HFFc6 (cell line): ENCODE results near the gene CCDC183. TPM values are rescaled to one million over a fixed set of nuclear protein-coding genes. Genes with fewer than 3 reads are reported as not detected.

ENCODE experiments used
- DNase-seq: peaks from one replicate; pipeline ENCODE4 v3.0.0-alpha.2; 2018
- H3K27ac Mint-ChIP-seq: 2 replicates; pipeline ENCODE4 v1.8.0; 2020; ENCODE audit warnings: mild to moderate bottlenecking, mixed read lengths
- H3K27me3 Mint-ChIP-seq: 2 replicates; pipeline ENCODE4 v1.8.0; 2021; ENCODE audit warnings: mild to moderate bottlenecking, moderate library complexity, mixed read lengths; ENCODE audit not compliant: insufficient read depth
- H3K36me3 Mint-ChIP-seq: 2 replicates; pipeline ENCODE4 v1.8.0; 2021; ENCODE audit warnings: low read depth, mixed read lengths
- H3K4me1 Mint-ChIP-seq: 2 replicates; pipeline ENCODE4 v1.8.0; 2020; ENCODE audit warnings: low read depth, mixed read lengths
- H3K4me3 Mint-ChIP-seq: 2 replicates; pipeline ENCODE4 v1.8.0; 2020; ENCODE audit warnings: mild to moderate bottlenecking, moderate library complexity, mixed read lengths
- H3K9me3 Mint-ChIP-seq: 2 replicates; pipeline ENCODE4 v1.8.0; 2020; ENCODE audit warnings: mild to moderate bottlenecking, mixed read lengths
- CTCF ChIP-seq: fragments of 200-600 bp; sonication (generic); IDR thresholded peaks from 2 replicates; pipeline ENCODE4 v1.5.0; 2021; ENCODE audit warnings: antibody characterized with exemption, mild to moderate bottlenecking
- total RNA-seq, 6 experiments: library from RNA; stranded (reverse); fragmentation: NEBNext Ultra II Directional; extraction: Animal tissue kit (Norgen Biotek cat#: 25700); gene quantifications; 2 replicates in 1 of 6; 3 replicates in 5 of 6; pipeline ENCODE4 v1.2.3, GENCODE V29; 2021

CCDC183 gene
- total RNA-seq, 6 experiments from 2014 or later = 0.25 to 0.87 (median 0.34) TPM

GRCh38 chr9:136826188-136826541 is 30.0 kb downstream of the CCDC183 start:
- Mint-ChIP-seq H3K27me3 (no peaks in the 10 kb centered on the region; the same call in none of the 2 replicates), H3K36me3 (no peaks in the 10 kb centered on the region), H3K9me3 (no peaks in the 10 kb centered on the region), H3K4me3 (no peak overlapping the region), H3K4me1 (peaks cover under 1% of the 10 kb centered on the region), H3K27ac (no peak overlapping the region)
- no peak for DNase-seq
- TF ChIP-seq CTCF = no peak

DNA sequence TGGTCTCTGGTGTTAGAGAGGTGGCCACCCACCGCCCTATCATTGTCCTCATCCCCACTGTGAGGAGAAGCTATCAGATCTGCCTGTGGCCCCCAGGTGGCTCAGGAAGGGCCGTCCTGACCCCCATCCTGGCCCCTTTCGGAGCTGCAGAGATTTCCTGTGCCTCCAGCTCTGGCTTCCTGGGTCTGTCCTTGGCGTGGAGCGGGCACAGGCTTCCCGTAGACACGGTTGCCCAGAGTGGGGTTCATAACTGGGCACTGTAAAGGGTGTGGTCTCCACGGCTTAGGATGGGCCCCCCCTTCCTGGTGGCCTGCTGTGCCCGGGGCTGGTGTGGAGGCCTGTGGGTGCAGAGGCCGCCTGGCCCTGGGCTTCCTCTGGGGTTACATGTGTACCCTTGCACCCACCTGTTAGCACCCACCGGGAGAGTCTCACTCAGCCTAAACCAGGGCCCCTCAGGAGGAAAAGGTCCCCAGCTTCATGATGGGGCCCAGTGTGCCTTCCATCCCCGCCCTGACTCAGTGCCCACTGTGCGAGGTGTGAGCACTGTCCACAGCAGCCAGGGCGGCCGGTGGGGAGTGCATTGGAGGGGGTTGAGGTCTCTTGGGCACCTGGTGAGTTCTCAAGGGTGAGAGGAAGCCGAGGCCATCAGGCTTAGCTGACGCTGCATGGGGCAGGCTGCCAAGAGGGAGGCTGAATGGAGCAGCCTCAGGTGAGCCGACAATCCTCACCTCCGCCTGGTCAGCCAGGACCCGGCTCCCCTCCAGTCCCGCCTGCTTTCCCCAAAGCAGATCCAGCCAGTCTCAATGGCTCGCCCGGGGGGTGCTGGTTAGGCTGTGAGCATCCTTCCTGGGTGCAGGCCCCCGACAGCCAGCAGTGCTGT is 30.8 kb downstream of the CCDC183 start:
- TF ChIP-seq CTCF = no peak
- no peak for DNase-seq
- H3K4me3 Mint-ChIP-seq = no peak overlapping the region
- H3K27ac Mint-ChIP-seq = no peak overlapping the region
- no peaks in the 10 kb centered on the region for H3K4me1 Mint-ChIP-seq
- no peaks in the 10 kb centered on the region; the same call in 1 of the 2 replicates for H3K27me3 Mint-ChIP-seq
- no peaks in the 10 kb centered on the region for H3K9me3 Mint-ChIP-seq
- H3K36me3 Mint-ChIP-seq = no peaks in the 10 kb centered on the region

DNA sequence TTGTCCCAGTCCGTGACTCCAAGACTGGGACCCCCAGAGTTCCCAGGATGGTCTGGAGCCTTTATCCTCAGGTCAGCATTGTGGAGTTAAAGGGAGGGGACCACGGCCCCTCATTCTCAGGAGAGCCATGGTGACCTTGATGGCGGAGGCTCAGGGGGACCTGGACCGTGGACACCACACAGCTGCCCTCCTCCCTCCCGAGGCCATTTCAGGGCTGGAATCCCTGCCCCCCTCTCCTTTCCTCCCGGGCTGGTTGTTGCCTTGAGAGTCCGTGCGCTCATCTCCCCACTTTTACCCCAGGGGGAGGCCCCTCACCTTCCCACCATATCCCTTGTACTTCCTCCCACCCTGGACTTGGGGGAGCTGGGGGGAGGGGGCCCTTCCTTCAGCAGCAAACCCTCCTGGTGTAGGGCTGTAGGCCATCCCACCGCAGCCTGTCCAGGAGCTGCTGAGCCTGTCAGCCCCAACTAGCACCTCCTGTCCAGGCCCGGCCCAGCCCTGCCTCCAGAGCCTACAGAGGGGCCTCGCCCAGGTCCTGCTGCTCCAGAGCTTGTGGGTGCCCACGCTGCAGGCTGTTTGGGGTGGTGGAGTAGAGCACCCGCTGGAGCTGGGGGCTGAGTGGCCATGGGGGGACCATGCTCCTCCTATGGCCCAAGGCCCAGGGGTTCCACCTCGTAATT is 31.8 kb downstream of the CCDC183 start:
- no peaks in the 10 kb centered on the region for H3K9me3 Mint-ChIP-seq
- no peak overlapping the region for H3K4me3 Mint-ChIP-seq
- H3K4me1 Mint-ChIP-seq = no peaks in the 10 kb centered on the region
- H3K27ac Mint-ChIP-seq = no peak overlapping the region
- no peaks in the 10 kb centered on the region; the same call in none of the 2 replicates for H3K27me3 Mint-ChIP-seq
- no peak for TF ChIP-seq CTCF
- H3K36me3 Mint-ChIP-seq = no peaks in the 10 kb centered on the region
- DNase-seq = no peak

- no peak for DNase-seq
- Mint-ChIP-seq H3K9me3 (no peaks in the 10 kb centered on the region), H3K4me3 (no peak overlapping the region), H3K27ac (no peak overlapping the region), H3K36me3 (no peaks in the 10 kb centered on the region), H3K27me3 (no peaks in the 10 kb centered on the region; the same call in none of the 2 replicates), H3K4me1 (no peaks in the 10 kb centered on the region)
- no peak for TF ChIP-seq CTCF
These were observed 32.5 kb downstream of the CCDC183 start for GRCh38 chr9:136828474-136829140.

DNA sequence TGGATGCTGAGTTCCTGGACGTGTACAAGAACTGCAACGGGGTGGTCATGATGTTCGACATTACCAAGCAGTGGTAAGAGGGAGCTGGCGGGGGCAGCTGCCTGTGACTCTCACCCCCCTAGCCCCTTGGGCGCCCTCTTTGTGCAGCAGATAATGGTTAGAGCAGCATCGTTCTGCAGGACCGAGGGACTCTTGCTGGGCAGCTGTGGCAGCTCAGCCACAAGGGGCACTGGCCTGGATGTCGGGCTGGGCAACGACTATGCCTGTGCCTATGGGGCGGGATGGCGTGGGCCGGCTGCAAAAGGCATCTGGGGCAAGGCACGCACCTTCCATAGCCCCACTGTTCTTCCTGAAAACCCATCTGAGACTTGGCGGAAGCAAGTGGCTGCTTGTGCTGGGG is 33.3 kb downstream of the CCDC183 start:
- Mint-ChIP-seq H3K9me3 (no peaks in the 10 kb centered on the region), H3K27ac (no peak overlapping the region), H3K4me3 (no peak overlapping the region), H3K4me1 (no peaks in the 10 kb centered on the region), H3K36me3 (no peaks in the 10 kb centered on the region), H3K27me3 (no peaks in the 10 kb centered on the region; the same call in none of the 2 replicates)
- TF ChIP-seq CTCF = 0 out of 2 replicates have a peak, but pooled peaks have one; percentile 6
- no peak for DNase-seq
